LNCAP (cell line): Measurements from ENCODE around the gene CNDP2.

Source experiments
- CTCF ChIP-seq: fragments of 450-650 bp; IDR thresholded peaks from 2 replicates; pipeline ENCODE4 v1.5.1; 2017; ENCODE audit warnings: mild to moderate bottlenecking

CNDP2 gene

GRCh38 chr18:74477771-74478170, 18.4 kb upstream of the CNDP2 start:
- TF ChIP-seq CTCF, result no peak

- TF ChIP-seq CTCF, result no peak
Measured at GRCh38 chr18:74478316-74478715, 17.8 kb upstream of the CNDP2 start.

GRCh38 chr18:74478880-74479279, 17.3 kb upstream of the CNDP2 start:
- no peak for TF ChIP-seq CTCF

- TF ChIP-seq CTCF, result no peak
Measured at GRCh38 chr18:74479486-74480148, 16.5 kb upstream of the CNDP2 start.

- TF ChIP-seq CTCF, result no peak
Measured at GRCh38 chr18:74480149-74480651, 16.0 kb upstream of the CNDP2 start.

GRCh38 chr18:74482697-74483096, 13.5 kb upstream of the CNDP2 start:
- no peak for TF ChIP-seq CTCF

GRCh38 chr18:74486119-74486849, 9.9 kb upstream of the CNDP2 start:
- TF ChIP-seq CTCF, result no peak
